Fibroblast of skin of left biceps (primary cell): Measurements from ENCODE around the gene AOPEP.

ENCODE experiments used
- DNase-seq, 2 experiments: peaks; one replicate each; pipeline ENCODE4 v3.0.0-alpha.2; 2013; ENCODE audit warnings: low read depth in 2 of 2

The AOPEP gene

DNA sequence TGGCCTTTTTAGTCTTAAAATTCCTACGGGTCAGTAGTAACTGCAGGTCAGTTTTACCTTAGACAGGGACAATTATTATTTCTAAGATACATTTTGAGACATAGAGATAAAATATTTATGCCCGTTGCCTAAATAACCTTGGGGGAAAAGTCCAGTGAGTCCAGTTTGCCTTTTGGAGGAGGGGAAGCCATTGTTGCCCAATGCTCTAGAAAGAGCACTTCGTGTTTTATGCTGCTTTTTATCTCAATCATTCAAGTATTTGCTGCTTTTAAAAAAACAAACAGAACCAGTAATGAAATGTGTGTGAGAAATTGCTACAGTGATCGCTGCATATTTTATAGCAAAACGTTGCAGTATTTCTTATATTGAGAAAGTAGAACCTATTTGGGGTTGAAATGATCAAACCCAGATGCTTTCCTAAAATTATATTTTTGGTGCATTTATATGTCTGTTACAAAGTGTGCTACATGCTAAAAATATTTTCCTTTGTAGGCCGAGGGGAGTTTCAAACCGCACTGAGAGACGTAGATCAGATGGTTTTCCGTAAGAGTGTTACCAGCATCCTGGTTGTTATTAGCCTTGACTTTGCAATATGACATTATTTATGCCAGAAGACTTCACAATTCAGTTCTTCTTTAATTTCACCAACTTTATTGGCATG lies 266.8 kb downstream of the AOPEP start:
- DNase-seq = peak; percentile 80 to 84

DNA sequence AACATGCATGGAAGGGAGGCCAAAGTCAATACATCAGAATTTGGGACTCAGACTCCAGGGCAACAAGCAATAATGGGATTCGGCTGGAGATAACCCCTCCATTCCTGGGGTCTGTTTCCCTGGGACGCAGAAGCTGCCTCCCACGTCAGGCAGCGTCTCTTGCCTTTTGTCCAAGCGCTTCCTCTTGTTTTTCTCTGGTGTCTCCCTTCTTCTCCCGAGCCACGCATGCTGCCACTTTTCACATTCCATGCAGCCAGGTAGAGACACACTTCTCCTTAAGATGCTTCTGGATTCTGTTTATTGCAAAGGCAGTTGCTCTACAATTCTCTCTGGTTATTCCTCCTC lies 267.3 kb downstream of the AOPEP start:
- DNase-seq = no peak

DNA sequence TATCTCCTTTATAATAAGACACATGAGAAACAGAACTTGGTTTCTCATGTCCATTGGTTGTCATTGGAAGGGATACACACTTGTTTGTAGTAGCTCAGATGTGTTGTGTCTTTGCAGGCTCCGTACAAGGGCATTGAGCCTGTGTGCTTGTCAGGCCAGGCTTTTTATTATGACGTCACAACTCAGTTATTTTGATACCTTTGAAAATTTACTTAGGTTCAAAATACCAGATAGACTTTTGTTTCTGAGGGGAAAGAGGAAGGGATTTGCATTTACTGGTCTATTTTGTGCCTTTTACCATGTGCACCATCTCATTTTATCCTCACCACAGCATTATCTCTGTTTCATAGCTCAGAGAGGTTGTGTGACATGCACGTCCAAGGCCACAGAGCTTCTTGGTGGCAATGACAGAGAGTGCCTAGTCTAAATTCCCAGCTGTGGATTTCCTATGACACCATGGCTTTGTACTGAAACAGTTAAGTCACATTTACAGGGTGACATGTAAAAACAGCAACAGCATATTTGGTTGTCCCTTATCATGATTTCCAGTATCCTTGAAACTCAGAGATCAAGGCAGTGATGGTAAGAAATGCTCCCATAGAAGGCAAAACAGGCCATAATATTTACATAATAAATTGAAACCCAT lies 268.7 kb downstream of the AOPEP start:
- no peak for DNase-seq

GRCh38 chr9:94996641-94997040 lies 270.1 kb downstream of the AOPEP start:
- no peak for DNase-seq

DNA sequence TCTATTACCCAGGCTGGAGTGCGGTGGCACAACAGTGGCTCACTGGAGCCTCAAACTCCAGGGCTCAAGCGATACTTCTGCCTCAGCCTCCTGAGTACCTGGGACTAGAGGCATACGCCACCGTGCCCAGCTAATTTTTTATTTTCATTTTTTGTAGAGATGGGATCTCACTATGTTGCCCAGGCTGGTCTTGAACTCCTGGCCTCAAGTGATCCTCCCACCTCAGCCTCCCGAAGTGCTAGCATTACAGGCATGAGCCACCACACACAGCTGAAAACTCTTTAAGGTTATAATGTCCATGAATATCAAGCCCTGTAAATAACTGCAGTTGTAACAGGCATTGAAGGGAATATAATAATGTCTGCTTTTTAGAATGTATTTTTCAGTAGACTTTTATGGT lies 271.2 kb downstream of the AOPEP start:
- DNase-seq = no peak

- DNase-seq = no peak
These were observed 273.3 kb downstream of the AOPEP start for GRCh38 chr9:94999832-95000231.

DNA sequence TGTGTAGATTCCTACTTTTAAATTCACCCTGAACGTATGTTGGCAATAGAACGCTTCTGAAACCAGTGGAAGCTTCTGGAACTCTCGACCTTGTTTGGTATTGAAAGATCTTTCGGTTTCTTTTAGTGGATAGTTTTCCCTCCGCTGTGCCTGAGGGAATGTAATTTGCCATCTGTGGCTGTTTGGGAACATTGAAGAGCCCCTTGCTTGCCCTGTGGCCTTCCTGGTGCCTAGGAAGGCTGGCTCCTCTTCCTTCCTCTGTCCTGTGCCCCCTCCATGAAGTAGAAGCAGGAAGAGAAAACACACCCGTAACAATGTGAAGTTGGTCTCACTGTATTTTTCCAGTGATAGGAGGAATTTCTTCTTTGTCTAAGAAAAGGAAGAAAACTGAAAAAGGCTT lies 274.3 kb downstream of the AOPEP start:
- DNase-seq = no peak

GRCh38 chr9:95001720-95002119 lies 275.2 kb downstream of the AOPEP start:
- DNase-seq = no peak

GRCh38 chr9:95003689-95004410 lies 277.4 kb downstream of the AOPEP start:
- DNase-seq = no peak

GRCh38 chr9:95004411-95005277 lies 278.1 kb downstream of the AOPEP start:
- DNase-seq = no peak

DNA sequence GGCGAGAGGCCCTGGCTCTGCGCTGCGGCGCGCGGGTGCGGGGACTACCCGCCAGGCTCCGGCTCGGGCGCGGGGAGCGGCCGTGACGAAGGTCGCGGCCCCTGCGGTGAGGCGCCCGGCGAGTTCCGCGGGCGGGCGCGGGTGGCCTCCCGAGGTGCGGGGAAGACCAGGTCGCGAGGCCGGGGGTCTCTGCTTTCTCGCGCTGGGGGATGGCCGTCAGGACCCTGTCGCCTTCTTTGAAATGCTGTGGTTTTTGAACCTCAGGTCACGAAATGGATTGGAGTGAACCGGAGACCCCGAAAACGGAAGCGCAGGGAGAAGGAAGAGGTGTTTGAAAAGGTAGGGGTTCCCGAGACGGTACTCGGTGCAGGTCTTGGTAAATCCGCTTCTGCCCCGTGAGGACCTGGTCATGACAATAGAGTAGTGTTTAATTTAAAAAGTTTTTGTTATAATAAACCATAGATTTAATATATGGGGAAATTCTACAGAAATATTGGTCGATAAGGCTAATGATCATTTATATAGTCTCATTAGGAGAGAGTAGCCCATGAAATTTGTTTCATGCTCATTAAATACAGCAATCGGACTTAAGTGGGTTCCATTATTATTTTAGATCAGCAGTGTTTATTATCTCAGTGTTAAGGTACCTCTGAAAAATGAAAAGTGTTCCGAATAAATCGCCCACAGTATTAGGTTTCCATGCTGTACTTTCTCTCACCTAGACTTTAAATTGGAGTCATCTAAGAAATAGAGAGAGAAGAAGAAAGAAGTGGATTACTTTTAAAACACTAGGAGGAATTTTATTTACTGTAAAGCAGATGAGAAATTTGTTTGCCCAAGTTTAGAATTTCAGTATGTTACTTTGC lies 279.0 kb downstream of the AOPEP start:
- no peak for DNase-seq

DNA sequence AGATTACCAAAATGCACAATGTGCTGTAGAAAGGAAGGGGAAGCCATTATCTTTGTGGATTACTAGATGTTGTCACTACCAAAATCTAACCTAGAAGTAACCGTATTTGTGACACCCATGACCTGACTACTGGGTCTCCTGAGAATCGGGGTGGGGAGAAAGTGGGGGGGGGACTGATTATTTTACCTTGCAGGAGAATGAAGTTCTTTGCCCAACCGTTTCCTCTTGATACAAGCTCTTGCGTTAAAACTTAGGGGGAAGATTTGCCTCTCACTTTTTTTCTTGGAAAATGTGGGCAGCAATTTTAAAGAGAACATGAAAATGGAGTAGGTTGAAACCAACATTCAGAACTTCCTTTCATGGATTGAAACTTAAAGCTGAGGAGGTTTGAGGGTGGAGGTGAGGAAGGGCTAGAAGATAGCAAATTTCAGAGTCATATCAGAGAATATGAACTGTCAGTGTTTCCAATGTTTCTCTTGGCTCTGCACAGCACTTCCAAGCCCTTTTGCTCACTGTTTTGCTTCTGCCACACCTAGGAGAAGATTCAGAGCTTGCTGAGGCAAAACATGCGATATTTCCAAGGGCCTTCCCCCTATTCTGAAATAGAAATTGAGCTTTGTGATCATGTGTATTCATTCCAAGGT lies 280.8 kb downstream of the AOPEP start:
- DNase-seq = no peak

GRCh38 chr9:95008151-95008771 lies 281.8 kb downstream of the AOPEP start:
- DNase-seq = no peak

GRCh38 chr9:95009459-95009858 lies 283.0 kb downstream of the AOPEP start:
- DNase-seq = no peak

DNA sequence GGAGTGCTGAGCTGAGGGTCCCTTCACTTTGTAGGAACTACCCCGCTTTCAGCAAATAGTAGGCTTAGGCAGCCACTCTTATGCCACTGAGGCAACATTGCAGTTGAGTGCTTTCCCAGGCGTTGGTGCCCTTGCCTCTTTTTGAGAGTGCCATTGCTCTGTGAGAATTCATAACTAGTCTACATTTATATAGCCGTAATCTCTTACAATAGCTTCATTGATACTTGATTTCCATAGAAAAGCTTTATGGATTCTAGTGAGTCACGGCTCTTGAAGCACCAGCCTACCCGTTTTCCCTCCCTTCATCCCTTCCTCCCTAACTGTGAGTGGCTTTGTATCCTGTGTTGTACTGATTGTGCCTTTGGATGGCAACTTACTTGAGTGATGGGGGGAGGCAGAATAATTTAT lies 283.9 kb downstream of the AOPEP start:
- no peak for DNase-seq

- no peak for DNase-seq
These were observed 285.7 kb downstream of the AOPEP start for GRCh38 chr9:95012035-95012708.

GRCh38 chr9:95012902-95013301 lies 286.4 kb downstream of the AOPEP start:
- DNase-seq = no peak

- DNase-seq = no peak
These were observed 288.4 kb downstream of the AOPEP start for GRCh38 chr9:95014917-95015316.

- no peak for DNase-seq
These were observed 289.1 kb downstream of the AOPEP start for GRCh38 chr9:95015569-95015968.

DNA sequence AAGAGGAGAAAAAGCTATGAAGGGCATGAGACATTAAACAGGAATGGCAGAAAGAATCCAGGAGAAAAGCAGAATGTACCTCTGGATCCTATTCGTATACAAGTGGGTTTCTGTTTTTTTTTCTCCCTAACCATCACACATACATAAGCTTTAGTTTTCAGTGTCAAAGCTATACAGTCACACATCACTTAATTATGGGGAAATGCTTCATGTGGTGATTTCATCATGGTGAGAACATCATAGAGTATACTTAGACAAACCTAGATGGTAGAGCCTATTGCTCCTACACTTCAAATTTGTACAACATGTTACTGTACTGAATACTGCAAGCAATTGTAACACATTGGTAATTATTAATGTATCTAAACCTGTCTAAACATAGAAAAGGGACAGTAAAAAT lies 290.6 kb downstream of the AOPEP start:
- DNase-seq = no peak
